ENCODE results near the gene EIF4A3.

GRCh38 chr17:80100035-80100323, 46.9 kb downstream of the EIF4A3 start:
- no peak for TF ChIP-seq CTCF (IDR thresholded peaks at IDR 0.05; ENCODE audit: insufficient read depth, low read depth, low read length)
- TF ChIP-seq EZH2 (IDR thresholded peaks at IDR 0.05; ENCODE audit: insufficient read depth, low read length): no peak
